HEK293 (cell line): ENCODE data around the gene MT1HL1.

ENCODE experiments used
- GLIS1 ChIP-seq: fragments of 450-650 bp; formaldehyde crosslinking; IDR thresholded peaks from 2 replicates; pipeline ENCODE4 v1.5.1; 2016; ENCODE audit warnings: missing biosample characterization, missing genetic modification characterization
- GLIS2 ChIP-seq: fragments of 450-650 bp; formaldehyde crosslinking; IDR thresholded peaks from 2 replicates; pipeline ENCODE4 v1.5.1; 2016; ENCODE audit warnings: missing biosample characterization, missing genetic modification characterization
- IKZF3 ChIP-seq: fragments of 450-650 bp; IDR thresholded peaks from 2 replicates; pipeline ENCODE4 v1.5.0; 2018; ENCODE audit warnings: missing biosample characterization, mild to moderate bottlenecking, missing genetic modification characterization, moderate library complexity
- INSM2 ChIP-seq: fragments of 450-650 bp; formaldehyde crosslinking; IDR thresholded peaks from 2 replicates; pipeline ENCODE4 v1.5.1; 2016; ENCODE audit warnings: missing biosample characterization, missing genetic modification characterization
- KLF17 ChIP-seq: fragments of 450-650 bp; formaldehyde crosslinking; IDR thresholded peaks from 2 replicates; pipeline ENCODE4 v1.5.1; 2016; ENCODE audit warnings: missing biosample characterization, missing genetic modification characterization
- PATZ1 ChIP-seq: fragments of 450-650 bp; formaldehyde crosslinking; IDR thresholded peaks from 2 replicates; pipeline ENCODE4 v1.5.1; 2016; ENCODE audit warnings: missing biosample characterization, missing genetic modification characterization
- PRDM6 ChIP-seq: fragments of 450-650 bp; formaldehyde crosslinking; IDR thresholded peaks from 2 replicates; pipeline ENCODE4 v1.5.1; 2017; ENCODE audit warnings: missing biosample characterization, missing genetic modification characterization
- RBAK ChIP-seq: fragments of 450-650 bp; formaldehyde crosslinking; IDR thresholded peaks from 2 replicates; pipeline ENCODE4 v1.5.1; 2016; ENCODE audit warnings: missing biosample characterization, missing genetic modification characterization
- TRIM28 ChIP-seq: IDR thresholded peaks from 2 replicates; pipeline ENCODE4 v1.6.1; 2011; ENCODE audit warnings: low read length, control low read depth, borderline replicate concordance
- ZBTB17 ChIP-seq: fragments of 450-650 bp; formaldehyde crosslinking; IDR thresholded peaks from 2 replicates; pipeline ENCODE4 v1.5.1; 2016; ENCODE audit warnings: missing biosample characterization, missing genetic modification characterization
- ZBTB20 ChIP-seq: fragments of 450-650 bp; formaldehyde crosslinking; IDR thresholded peaks from 2 replicates; pipeline ENCODE4 v1.5.1; 2016; ENCODE audit warnings: missing biosample characterization, missing genetic modification characterization
- ZBTB48 ChIP-seq: fragments of 450-650 bp; formaldehyde crosslinking; IDR thresholded peaks from 2 replicates; pipeline ENCODE4 v1.5.1; 2016; ENCODE audit warnings: missing biosample characterization, missing genetic modification characterization
- ZFP3 ChIP-seq: fragments of 450-650 bp; formaldehyde crosslinking; IDR thresholded peaks from 2 replicates; pipeline ENCODE4 v1.5.1; 2016; ENCODE audit warnings: low read depth, missing biosample characterization, missing genetic modification characterization
- ZFP37 ChIP-seq: fragments of 450-650 bp; formaldehyde crosslinking; IDR thresholded peaks from 2 replicates; pipeline ENCODE4 v1.5.1; 2016; ENCODE audit warnings: missing biosample characterization, missing genetic modification characterization
- ZFP69B ChIP-seq: fragments of 450-650 bp; formaldehyde crosslinking; IDR thresholded peaks from 2 replicates; pipeline ENCODE4 v1.5.1; 2016; ENCODE audit warnings: missing biosample characterization, missing genetic modification characterization
- ZNF10 ChIP-seq: fragments of 450-650 bp; formaldehyde crosslinking; IDR thresholded peaks from 2 replicates; pipeline ENCODE4 v1.5.1; 2017; ENCODE audit warnings: missing biosample characterization, missing genetic modification characterization
- ZNF140 ChIP-seq: fragments of 450-650 bp; formaldehyde crosslinking; IDR thresholded peaks from 2 replicates; pipeline ENCODE4 v1.5.1; 2016; ENCODE audit warnings: missing biosample characterization, missing genetic modification characterization
- ZNF174 ChIP-seq: fragments of 450-650 bp; formaldehyde crosslinking; IDR thresholded peaks from 2 replicates; pipeline ENCODE4 v1.5.0; 2017; ENCODE audit warnings: missing biosample characterization, mild to moderate bottlenecking, missing genetic modification characterization
- ZNF18 ChIP-seq: fragments of 450-650 bp; formaldehyde crosslinking; IDR thresholded peaks from 2 replicates; pipeline ENCODE4 v1.5.1; 2016; ENCODE audit warnings: missing biosample characterization, missing genetic modification characterization
- ZNF2 ChIP-seq: fragments of 450-650 bp; formaldehyde crosslinking; IDR thresholded peaks from 2 replicates; pipeline ENCODE4 v1.5.1; 2016; ENCODE audit warnings: missing biosample characterization, missing genetic modification characterization
- ZNF324 ChIP-seq: fragments of 450-650 bp; formaldehyde crosslinking; IDR thresholded peaks from 2 replicates; pipeline ENCODE4 v1.5.1; 2016; ENCODE audit warnings: missing biosample characterization, missing genetic modification characterization
- ZNF362 ChIP-seq: fragments of 450-650 bp; formaldehyde crosslinking; IDR thresholded peaks from 2 replicates; pipeline ENCODE4 v1.5.1; 2016; ENCODE audit warnings: missing biosample characterization, missing genetic modification characterization
- ZNF37A ChIP-seq: fragments of 450-650 bp; IDR thresholded peaks from 2 replicates; pipeline ENCODE4 v1.5.1; 2018; ENCODE audit warnings: missing biosample characterization, missing genetic modification characterization
- ZNF416 ChIP-seq: fragments of 450-650 bp; formaldehyde crosslinking; IDR thresholded peaks from 2 replicates; pipeline ENCODE4 v1.5.1; 2016; ENCODE audit warnings: missing biosample characterization, missing genetic modification characterization
- ZNF610 ChIP-seq: fragments of 450-650 bp; formaldehyde crosslinking; IDR thresholded peaks from 2 replicates; pipeline ENCODE4 v1.5.1; 2016; ENCODE audit warnings: missing biosample characterization, missing genetic modification characterization, borderline replicate concordance
- ZNF639 ChIP-seq: fragments of 450-650 bp; formaldehyde crosslinking; IDR thresholded peaks from 2 replicates; pipeline ENCODE4 v1.5.1; 2016; ENCODE audit warnings: missing biosample characterization, missing genetic modification characterization
- ZNF658 ChIP-seq: fragments of 450-650 bp; formaldehyde crosslinking; IDR thresholded peaks from 2 replicates; pipeline ENCODE4; 2016; ENCODE audit warnings: missing biosample characterization, missing genetic modification characterization
- ZNF701 ChIP-seq: fragments of 450-650 bp; formaldehyde crosslinking; IDR thresholded peaks from 2 replicates; pipeline ENCODE4 v1.5.1; 2016; ENCODE audit warnings: missing biosample characterization, missing genetic modification characterization
- ZNF777 ChIP-seq: fragments of 450-650 bp; formaldehyde crosslinking; IDR thresholded peaks from 2 replicates; pipeline ENCODE4 v1.5.1; 2017; ENCODE audit warnings: missing biosample characterization, missing genetic modification characterization, borderline replicate concordance
- ZNF837 ChIP-seq: fragments of 450-650 bp; formaldehyde crosslinking; IDR thresholded peaks from 2 replicates; pipeline ENCODE4 v1.5.1; 2016; ENCODE audit warnings: missing biosample characterization, missing genetic modification characterization
- ZSCAN23 ChIP-seq: fragments of 450-650 bp; formaldehyde crosslinking; IDR thresholded peaks from 2 replicates; pipeline ENCODE4 v1.5.1; 2016; ENCODE audit warnings: missing biosample characterization, missing genetic modification characterization

Gene MT1HL1

GRCh38 chr1:237012788-237013383 is 8.6 kb upstream of the MT1HL1 start (continued):
- TF ChIP-seq ZNF18 (tag by site-specific recombination), result no peak
- peak; percentile 93 for TF ChIP-seq ZFP37 (tag by site-specific recombination)
- 0 out of 2 replicates have a peak, but pooled peaks have one; percentile 36 for TF ChIP-seq ZNF362 (tag by site-specific recombination)
- TF ChIP-seq ZBTB17 (tag by site-specific recombination), result peak; percentile 94
- peak; percentile 61; the same call in 1 of the 2 replicates for TF ChIP-seq ZNF324
- TF ChIP-seq ZBTB48, result peak; percentile 81
- TF ChIP-seq TRIM28, result peak; percentile 93
- TF ChIP-seq ZNF416 (tag by site-specific recombination), result no peak
- TF ChIP-seq ZNF174, result no peak
- TF ChIP-seq ZNF140 (tag by site-specific recombination), result 0 out of 2 replicates have a peak, but pooled peaks have one; percentile 5
- TF ChIP-seq ZFP69B (tag by site-specific recombination), result peak; percentile 47; the same call in 1 of the 2 replicates
- no peak for TF ChIP-seq ZNF777 (tag by site-specific recombination)
- 0 out of 2 replicates have a peak, but pooled peaks have one; percentile 46 for TF ChIP-seq ZSCAN23
- TF ChIP-seq KLF17 (tag by site-specific recombination), result peak; percentile 61; the same call in 1 of the 2 replicates
- TF ChIP-seq ZNF610 (tag by site-specific recombination), result peak; percentile 65; the same call in 1 of the 2 replicates
- TF ChIP-seq ZNF37A (tag by site-specific recombination), result no peak
- TF ChIP-seq PATZ1 (tag by site-specific recombination), result peak; percentile 90
- peak; percentile 97 for TF ChIP-seq ZNF701 (tag by site-specific recombination)
- no peak for TF ChIP-seq ZNF837 (tag by site-specific recombination)
- TF ChIP-seq RBAK (tag by site-specific recombination), result no peak
- no peak for TF ChIP-seq ZFP3 (tag by site-specific recombination)
- peak; percentile 78 for TF ChIP-seq IKZF3
- peak; percentile 82 for TF ChIP-seq ZNF2
- TF ChIP-seq ZNF10 (tag by site-specific recombination), result peak; percentile 58; the same call in 1 of the 2 replicates
- TF ChIP-seq ZNF639 (tag by site-specific recombination), result peak; percentile 52; the same call in 1 of the 2 replicates
- TF ChIP-seq GLIS2 (tag by site-specific recombination), result peak; percentile 71; the same call in 1 of the 2 replicates
- peak; percentile 74 for TF ChIP-seq ZBTB20
- TF ChIP-seq INSM2 (tag by site-specific recombination), result 0 out of 2 replicates have a peak, but pooled peaks have one; percentile 45
- TF ChIP-seq PRDM6, result peak; percentile 74
- peak; percentile 96 for TF ChIP-seq GLIS1 (tag by site-specific recombination)
- no peak for TF ChIP-seq ZNF658 (tag by site-specific recombination)
